GM19099 (cell line): ENCODE measurements around the gene UNC5CL.

Experiments
- POLR2A ChIP-seq: IDR thresholded peaks from 3 replicates; pipeline ENCODE4 v1.6.1; 2011; ENCODE audit warnings: low read depth; ENCODE audit not compliant: insufficient read length; ENCODE audit errors: extremely low read depth

The UNC5CL gene

DNA sequence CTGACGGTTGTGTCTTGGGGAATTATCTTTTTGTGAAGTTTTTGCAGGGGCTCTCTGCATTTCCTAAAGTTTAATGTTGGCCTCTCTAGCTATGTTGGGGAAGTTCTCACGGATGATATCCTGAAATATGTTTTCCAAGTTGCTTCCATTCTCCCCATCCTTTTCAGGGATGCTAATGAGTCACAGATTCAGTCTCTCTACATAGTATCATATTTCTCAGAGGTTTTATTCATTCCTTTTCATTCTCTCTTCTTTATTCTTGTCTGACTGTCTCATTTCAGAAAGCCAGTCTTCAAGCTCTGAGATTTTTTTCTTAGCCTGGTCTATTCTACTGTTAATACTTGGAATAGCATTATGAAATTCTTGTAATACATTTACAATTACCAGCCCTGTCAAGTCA lies 61.3 kb downstream of the UNC5CL start:
- TF ChIP-seq POLR2A, result no peak

DNA sequence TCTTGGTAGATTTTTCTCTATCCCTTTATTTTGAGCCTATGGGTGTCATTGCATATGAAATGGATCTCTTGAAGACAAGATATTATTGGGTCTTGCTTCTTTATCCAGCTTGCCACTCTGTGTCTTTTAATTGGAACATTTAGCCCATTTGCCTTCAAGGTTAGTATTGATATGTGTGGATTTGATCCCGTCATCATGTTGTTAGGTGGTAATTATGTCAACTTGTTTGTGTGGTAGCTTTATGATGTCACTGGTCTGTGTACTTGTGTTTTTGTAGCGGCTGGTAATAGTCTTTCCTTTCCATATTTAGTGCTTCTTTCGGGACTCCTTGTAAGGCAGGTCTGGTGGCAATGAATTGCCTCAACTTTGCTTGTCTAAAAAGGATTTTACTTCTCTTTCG lies 61.9 kb downstream of the UNC5CL start:
- TF ChIP-seq POLR2A, result no peak
